Right lung (tissue), 5 donors: ENCODE results near the gene HSFX2. TPM values are rescaled to one million over a fixed set of nuclear protein-coding genes. Genes with fewer than 3 reads are reported as not detected.

Experiments used
- polyA plus RNA-seq, 5 donors: library from polyadenylated mRNA; unstranded; fragments of 120-200 nt; gene quantifications; one replicate each; pipeline versions ENCODE4 v1.2.1 to v1.2.3, GENCODE V29; 2013; ENCODE audit warnings: inconsistent platforms in 1 of 5, low replicate concordance in 1 of 5; ENCODE audit not compliant: insufficient read length in 5 of 5, insufficient read depth in 1 of 5

The HSFX2 gene
- polyA plus RNA-seq, 5 donors, result 0.80 to 1.1 TPM; not detected in 3

Other genes starting within 250 kb of the HSFX2 start
- 10 to 100 TPM; 29.6 to 42.9 (median 37.4) TPM for gene IDS, start 90.0 kb downstream of the HSFX2 start, polyA plus RNA-seq
- gene EOLA1, start 54.3 kb downstream of the HSFX2 start, polyA plus RNA-seq, result 10 to 100 TPM; 15.5 to 21.5 (median 17.8) TPM
- under 1 TPM in 1 of 5 donors, not detected in 4; 0.19 TPM for gene HSFX3, start 45.4 kb downstream of the HSFX2 start, polyA plus RNA-seq
- not detected for gene MAGEA9B, start 7.9 kb downstream of the HSFX2 start, polyA plus RNA-seq
- gene TMEM185A, start 36.5 kb upstream of the HSFX2 start, polyA plus RNA-seq, result 10 to 100 TPM; 31.9 to 48.3 (median 39.9) TPM
- not detected for gene MAGEA11, start 116.7 kb upstream of the HSFX2 start, polyA plus RNA-seq
- gene HSFX1, start 178.8 kb upstream of the HSFX2 start, polyA plus RNA-seq, result 1 to 10 TPM; 1.4 to 3.6 (median 2.5) TPM
- gene MAGEA9, start 186.6 kb upstream of the HSFX2 start, polyA plus RNA-seq, result not detected